Right lobe of liver (tissue), 4 donors: ENCODE measurements around the gene CACNA2D3.

Experiments used
- POLR2A ChIP-seq: fragments of 450-650 bp; IDR thresholded peaks from one replicate; pipeline ENCODE4 v1.6.1; 2017; ENCODE audit warnings: antibody characterized with exemption, mild to moderate bottlenecking
- TF ChIP-seq, protein P1 (sequence below), 4 donors: fragments of 200-600 bp in 3 of 4; fragments of 450-650 bp in 1 of 4; IDR thresholded peaks; one replicate each; pipeline versions ENCODE4 v1.5.1 to v1.8.0; 2016 to 2022; ENCODE audit warnings: antibody characterized with exemption in 4 of 4, mild to moderate bottlenecking in 2 of 4
- donor health status: DM: no; HTN: no; CAD: no.
- donor health status: DM: no; HTN: no; CAD: no.
- donor health status: DM: no; HTN: yes; CAD: no.

GRCh38 chr3:54661151-54661550 lies 538.8 kb downstream of the CACNA2D3 start:
- TF ChIP-seq, protein P1, sequence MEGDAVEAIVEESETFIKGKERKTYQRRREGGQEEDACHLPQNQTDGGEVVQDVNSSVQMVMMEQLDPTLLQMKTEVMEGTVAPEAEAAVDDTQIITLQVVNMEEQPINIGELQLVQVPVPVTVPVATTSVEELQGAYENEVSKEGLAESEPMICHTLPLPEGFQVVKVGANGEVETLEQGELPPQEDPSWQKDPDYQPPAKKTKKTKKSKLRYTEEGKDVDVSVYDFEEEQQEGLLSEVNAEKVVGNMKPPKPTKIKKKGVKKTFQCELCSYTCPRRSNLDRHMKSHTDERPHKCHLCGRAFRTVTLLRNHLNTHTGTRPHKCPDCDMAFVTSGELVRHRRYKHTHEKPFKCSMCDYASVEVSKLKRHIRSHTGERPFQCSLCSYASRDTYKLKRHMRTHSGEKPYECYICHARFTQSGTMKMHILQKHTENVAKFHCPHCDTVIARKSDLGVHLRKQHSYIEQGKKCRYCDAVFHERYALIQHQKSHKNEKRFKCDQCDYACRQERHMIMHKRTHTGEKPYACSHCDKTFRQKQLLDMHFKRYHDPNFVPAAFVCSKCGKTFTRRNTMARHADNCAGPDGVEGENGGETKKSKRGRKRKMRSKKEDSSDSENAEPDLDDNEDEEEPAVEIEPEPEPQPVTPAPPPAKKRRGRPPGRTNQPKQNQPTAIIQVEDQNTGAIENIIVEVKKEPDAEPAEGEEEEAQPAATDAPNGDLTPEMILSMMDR (IDR thresholded peaks at IDR 0.05): no peak
- no peak for TF ChIP-seq POLR2A
